ENCODE data around the gene SLC23A2. TPM values are rescaled to one million over a fixed set of nuclear protein-coding genes. Genes with fewer than 3 reads are reported as not detected.

SLC23A2 gene
- total RNA-seq, 1 experiment from 2014 or later: 22.3 TPM

- Histone ChIP-seq H3K27me3 (ENCODE audit: insufficient read depth, low read depth) (no peaks in the 10 kb centered on the region), H3K27ac (no peak overlapping the region), H4K20me1 (ENCODE audit: insufficient read depth) (no peaks in the 10 kb centered on the region), H3F3A (ENCODE audit: insufficient read depth, low read depth) (no peaks in the 10 kb centered on the region), H3K9me3 (ENCODE audit: insufficient read depth, low read depth) (no peaks in the 10 kb centered on the region), H3K9me2 (ENCODE audit: insufficient read depth) (no peaks in the 10 kb centered on the region), H3K36me3 (ENCODE audit: low read depth) (no peaks in the 10 kb centered on the region), H2AFZ (no peak overlapping the region), H3K79me2 (ENCODE audit: low read depth) (no peaks in the 10 kb centered on the region), H3K4me1 (replicated peaks; ENCODE audit: insufficient read depth) (no peaks in the 10 kb centered on the region), H3K4me2 (no peak overlapping the region), H3K4me3 (no peak overlapping the region)
- TF ChIP-seq EZH2 (IDR thresholded peaks at IDR 0.05; ENCODE audit: low read depth): no peak
- TF ChIP-seq, protein P1, sequence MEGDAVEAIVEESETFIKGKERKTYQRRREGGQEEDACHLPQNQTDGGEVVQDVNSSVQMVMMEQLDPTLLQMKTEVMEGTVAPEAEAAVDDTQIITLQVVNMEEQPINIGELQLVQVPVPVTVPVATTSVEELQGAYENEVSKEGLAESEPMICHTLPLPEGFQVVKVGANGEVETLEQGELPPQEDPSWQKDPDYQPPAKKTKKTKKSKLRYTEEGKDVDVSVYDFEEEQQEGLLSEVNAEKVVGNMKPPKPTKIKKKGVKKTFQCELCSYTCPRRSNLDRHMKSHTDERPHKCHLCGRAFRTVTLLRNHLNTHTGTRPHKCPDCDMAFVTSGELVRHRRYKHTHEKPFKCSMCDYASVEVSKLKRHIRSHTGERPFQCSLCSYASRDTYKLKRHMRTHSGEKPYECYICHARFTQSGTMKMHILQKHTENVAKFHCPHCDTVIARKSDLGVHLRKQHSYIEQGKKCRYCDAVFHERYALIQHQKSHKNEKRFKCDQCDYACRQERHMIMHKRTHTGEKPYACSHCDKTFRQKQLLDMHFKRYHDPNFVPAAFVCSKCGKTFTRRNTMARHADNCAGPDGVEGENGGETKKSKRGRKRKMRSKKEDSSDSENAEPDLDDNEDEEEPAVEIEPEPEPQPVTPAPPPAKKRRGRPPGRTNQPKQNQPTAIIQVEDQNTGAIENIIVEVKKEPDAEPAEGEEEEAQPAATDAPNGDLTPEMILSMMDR (conservative IDR thresholded peaks at IDR 0.05): no peak
- ChIA-PET POLR2A (ENCODE audit: unreplicated experiment) (no interaction called here), CTCF (no interaction called here)
- no TSS peak for BruUV-seq (replicated peaks)
- DNase-seq: no peak
- intact Hi-C loops (cut with micrococcal nuclease; ENCODE audit: unreplicated experiment): no loop called here
Measured at GRCh38 chr20:4876301-4876700, 125.0 kb downstream of the SLC23A2 start.

DNA sequence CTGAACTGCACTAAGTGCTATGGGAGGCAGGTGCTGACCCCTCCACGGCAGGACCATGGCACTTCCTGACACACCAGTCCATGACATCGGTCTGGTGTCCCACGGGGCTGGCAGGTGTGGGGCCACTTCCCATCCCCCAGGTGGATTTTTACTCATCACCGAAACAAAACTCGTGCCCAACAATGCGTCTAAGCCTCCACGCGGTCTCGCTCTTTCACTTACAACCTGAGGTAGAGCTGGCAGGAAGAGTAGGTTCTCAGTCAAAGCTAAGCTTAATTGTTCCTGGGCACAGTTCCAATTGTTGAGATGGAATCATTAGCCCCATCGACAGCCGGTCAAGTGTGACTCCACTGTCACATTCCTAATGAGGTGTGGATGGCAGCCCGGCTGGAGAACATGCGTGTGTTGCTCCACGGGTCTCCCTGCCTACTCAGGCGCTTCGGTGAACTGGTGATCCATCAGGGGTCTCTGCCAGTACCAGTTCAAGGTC is 125.7 kb downstream of the SLC23A2 start:
- Histone ChIP-seq H3K36me3 (ENCODE audit: low read depth) (no peaks in the 10 kb centered on the region), H3K27me3 (ENCODE audit: insufficient read depth, low read depth) (no peaks in the 10 kb centered on the region), H2AFZ (no peak overlapping the region), H3K4me3 (no peak overlapping the region), H4K20me1 (ENCODE audit: insufficient read depth) (no peaks in the 10 kb centered on the region), H3K27ac (no peak overlapping the region), H3K79me2 (ENCODE audit: low read depth) (no peaks in the 10 kb centered on the region), H3K9me3 (ENCODE audit: insufficient read depth, low read depth) (no peaks in the 10 kb centered on the region), H3K4me2 (no peak overlapping the region), H3F3A (ENCODE audit: insufficient read depth, low read depth) (no peaks in the 10 kb centered on the region), H3K9me2 (ENCODE audit: insufficient read depth) (no peaks in the 10 kb centered on the region), H3K4me1 (replicated peaks; ENCODE audit: insufficient read depth) (no peaks in the 10 kb centered on the region)
- CTCF ChIA-PET: no interaction called here
- no TSS peak for BruUV-seq (replicated peaks)
- intact Hi-C loops (cut with micrococcal nuclease; ENCODE audit: unreplicated experiment): no loop called here
- DNase-seq: no peak
- TF ChIP-seq, protein P1 (conservative IDR thresholded peaks at IDR 0.05): no peak
- no peak for TF ChIP-seq EZH2 (IDR thresholded peaks at IDR 0.05; ENCODE audit: low read depth)
- POLR2A ChIA-PET (ENCODE audit: unreplicated experiment): no interaction called here

GRCh38 chr20:4873396-4873795 is 127.9 kb downstream of the SLC23A2 start:
- Histone ChIP-seq H3F3A (ENCODE audit: insufficient read depth, low read depth) (no peaks in the 10 kb centered on the region), H4K20me1 (ENCODE audit: insufficient read depth) (no peaks in the 10 kb centered on the region), H3K4me3 (no peak overlapping the region), H3K79me2 (ENCODE audit: low read depth) (no peaks in the 10 kb centered on the region), H2AFZ (no peak overlapping the region), H3K4me2 (no peak overlapping the region), H3K27me3 (ENCODE audit: insufficient read depth, low read depth) (no peaks in the 10 kb centered on the region), H3K9me2 (ENCODE audit: insufficient read depth) (no peaks in the 10 kb centered on the region), H3K4me1 (replicated peaks; ENCODE audit: insufficient read depth) (peaks cover 14% of the 10 kb centered on the region; the same call in 1 of the 2 replicates), H3K9me3 (ENCODE audit: insufficient read depth, low read depth) (no peaks in the 10 kb centered on the region), H3K27ac (no peak overlapping the region), H3K36me3 (ENCODE audit: low read depth) (no peaks in the 10 kb centered on the region)
- intact Hi-C loops (cut with micrococcal nuclease; ENCODE audit: unreplicated experiment): no loop called here
- DNase-seq: no peak
- ChIA-PET POLR2A (ENCODE audit: unreplicated experiment) (no interaction called here), CTCF (no interaction called here)
- no peak for TF ChIP-seq EZH2 (IDR thresholded peaks at IDR 0.05; ENCODE audit: low read depth)
- TF ChIP-seq, protein P1 (conservative IDR thresholded peaks at IDR 0.05): no peak
- BruUV-seq (replicated peaks): no TSS peak

Measured in PC-9 (cell line).